Femur (tissue), 1 donor: Measurements from ENCODE around the gene NAA38.
"Not testable (repeated sequence)": the region's sequence is repeated elsewhere in the genome, so short reads cannot be mapped to it uniquely, and the experiment has no call there.

Experiments used
- DNase-seq: peaks from one replicate; pipeline ENCODE4 v3.0.0-alpha.2; 2017

The NAA38 gene

DNA sequence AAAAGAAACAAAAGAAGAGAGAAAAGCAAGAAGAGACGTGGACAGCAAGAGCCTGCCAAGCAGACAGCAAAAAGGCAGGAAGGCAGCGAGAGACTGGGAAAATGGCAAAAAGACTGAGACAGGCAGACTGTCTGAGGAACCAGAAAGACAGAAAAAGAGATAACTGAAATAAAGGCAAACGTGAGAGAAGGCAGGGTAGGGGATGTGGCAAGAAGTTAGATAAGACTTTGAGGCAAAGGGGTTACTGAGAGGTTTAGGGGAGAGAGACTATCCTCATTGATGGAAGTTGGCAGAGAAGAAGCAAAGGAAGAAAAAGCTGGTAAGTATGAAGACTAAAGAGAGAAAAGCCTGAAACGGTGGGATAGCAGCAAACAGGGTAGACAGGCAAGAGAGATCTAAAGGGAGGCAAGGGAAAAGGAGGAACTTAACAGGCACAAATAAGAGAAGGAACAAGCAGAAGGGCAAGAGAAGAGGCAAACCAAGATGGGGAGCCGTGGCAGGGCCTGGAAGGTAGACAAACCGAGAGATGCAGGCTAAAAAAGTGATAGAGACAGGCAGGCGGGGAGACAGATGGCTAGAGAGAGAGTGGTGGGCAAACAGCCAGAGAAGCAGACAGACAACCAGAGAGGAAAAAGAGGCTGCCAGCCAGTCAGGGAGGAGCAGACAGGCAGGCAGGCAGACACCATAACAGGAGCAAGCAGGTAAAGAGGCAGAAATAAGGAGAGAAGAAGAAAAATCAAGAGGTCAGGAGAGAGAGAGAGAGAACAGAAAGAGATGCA lies 24.1 kb upstream of the NAA38 start:
- peak; percentile 47 for DNase-seq

DNA sequence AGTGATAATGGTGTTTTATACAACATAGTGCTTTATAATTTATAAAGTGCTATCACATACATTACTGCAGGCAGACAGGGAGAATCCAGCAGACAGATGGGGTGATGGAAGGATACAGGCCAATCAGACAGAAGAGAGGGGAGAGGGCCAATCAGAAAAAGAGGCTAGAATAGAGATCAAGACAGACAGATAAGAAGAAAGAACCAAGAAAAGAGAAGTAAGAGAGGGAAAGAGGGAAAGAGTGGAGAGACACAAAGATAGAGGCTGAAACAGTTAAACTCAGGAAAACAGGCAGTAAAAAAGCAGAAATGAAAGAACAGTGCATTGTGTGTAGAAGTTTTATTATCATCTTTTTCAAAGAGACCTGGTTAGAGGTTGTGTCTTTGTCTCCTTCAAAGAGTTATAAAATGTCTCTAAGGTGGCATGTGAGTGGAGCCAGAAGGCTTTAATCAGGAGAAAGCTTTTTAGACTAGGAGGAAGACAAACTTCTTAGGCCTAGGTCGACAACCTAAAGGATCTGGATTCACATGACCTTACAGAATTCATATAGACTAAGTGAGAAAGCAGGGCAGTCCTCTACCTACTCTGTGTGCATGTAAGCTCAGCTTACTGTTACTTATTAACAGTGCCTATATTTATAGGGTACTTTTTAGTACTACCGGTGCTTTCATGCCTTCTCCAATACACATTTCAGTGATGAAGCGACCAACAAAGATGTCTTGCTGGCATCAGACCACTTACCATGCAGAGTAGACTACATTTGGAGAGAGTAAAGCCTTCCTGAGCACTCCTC lies 22.9 kb upstream of the NAA38 start:
- DNase-seq, result no peak

DNA sequence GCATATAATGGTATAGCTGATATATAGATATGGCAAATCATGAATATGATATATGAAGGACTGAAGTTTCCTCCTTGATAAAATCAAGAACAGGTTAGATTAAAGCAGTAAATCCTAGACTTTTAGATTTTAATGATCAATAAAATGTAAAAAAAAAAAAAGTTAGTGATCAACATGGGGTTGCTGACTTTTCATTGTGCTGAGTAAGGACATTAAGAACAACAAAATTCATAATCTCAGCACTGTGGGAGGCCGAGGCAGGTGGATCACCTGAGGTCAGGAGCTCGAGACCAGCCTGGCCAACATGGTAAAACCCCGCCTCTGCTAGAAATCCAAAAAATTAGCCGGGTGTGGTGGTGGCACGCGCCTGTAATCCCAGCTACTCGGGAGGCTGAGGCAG lies 20.9 kb upstream of the NAA38 start:
- no peak for DNase-seq

GRCh38 chr17:7875804-7876370 lies 18.5 kb upstream of the NAA38 start:
- no peak for DNase-seq

DNA sequence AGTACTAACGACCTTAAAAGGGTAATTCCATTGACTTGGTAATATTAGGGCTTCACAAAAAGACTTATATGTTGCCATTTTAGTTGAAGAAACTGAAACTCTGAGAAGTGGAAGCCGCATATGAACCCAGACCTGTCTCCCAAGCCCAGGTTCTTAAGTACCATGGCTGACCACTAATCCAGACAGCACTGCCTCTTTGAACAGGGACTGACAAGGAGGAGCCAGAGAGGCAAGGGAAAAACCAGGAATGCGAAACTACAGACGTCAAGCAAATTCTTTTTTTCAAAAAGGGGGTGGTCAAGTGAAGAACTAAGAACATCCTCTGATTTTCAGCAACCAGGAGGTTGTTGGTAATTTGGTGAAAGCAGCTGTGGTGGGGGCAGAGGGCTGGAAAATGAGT lies 15.7 kb upstream of the NAA38 start:
- DNase-seq, result no peak

GRCh38 chr17:7867881-7868329 lies 10.5 kb upstream of the NAA38 start:
- DNase-seq, result no peak

DNA sequence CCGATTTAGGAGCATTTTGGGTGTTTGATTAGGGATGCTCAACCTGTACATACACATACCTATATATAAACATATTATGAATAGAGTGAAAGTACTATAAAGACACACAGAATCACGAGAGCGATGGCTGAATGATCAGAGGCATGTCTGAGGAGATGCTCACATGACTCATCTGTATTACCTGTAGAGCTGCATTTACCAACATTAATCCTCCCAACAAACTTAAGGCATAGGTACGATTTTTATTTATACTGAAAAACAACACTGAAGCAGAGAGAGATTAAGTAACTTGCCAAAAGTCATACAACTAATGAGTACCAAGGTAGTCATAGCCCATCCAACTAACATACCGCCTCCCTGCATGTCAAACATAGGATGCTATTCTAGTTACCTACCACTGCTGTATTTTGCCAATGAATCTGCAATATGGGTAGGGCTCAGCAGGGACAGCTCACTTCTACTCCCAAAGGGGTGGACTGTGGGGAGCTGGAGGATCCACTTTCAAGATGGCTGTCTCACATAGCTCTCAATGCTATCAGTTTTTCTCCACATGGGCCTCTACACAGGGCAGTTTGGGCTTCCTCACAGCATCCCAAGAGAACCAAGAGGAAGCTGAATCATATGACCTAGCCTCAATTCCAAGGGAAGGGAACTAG lies 7.8 kb upstream of the NAA38 start:
- DNase-seq, result no peak

DNA sequence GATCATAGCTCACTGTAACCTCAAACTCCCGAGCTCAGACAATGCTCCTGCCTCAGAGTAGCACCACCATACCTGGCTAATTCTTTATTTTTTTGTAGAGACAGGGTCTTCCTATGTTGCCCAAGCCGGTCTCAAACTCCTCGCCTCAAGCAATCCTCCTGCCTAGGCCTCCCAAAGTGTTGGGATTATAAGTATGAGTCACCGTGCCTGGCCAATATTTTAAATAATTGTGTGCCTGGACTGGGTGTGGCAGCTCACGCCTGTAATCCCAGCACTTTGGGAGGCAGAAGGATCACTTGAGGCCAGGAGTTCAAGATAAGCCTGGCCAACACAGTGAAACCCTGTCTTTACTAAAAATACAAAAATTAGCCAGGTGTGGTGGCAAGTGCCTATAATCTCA lies 7.0 kb upstream of the NAA38 start:
- not testable (repeated sequence) for DNase-seq

- peak; percentile 55 for DNase-seq
These were observed 5.5 kb upstream of the NAA38 start for GRCh38 chr17:7862692-7863437.

GRCh38 chr17:7859028-7859427 lies 1.7 kb upstream of the NAA38 start:
- DNase-seq, result no peak

GRCh38 chr17:7858522-7858810 lies 1.1 kb upstream of the NAA38 start:
- DNase-seq, result peak; percentile 62

DNA sequence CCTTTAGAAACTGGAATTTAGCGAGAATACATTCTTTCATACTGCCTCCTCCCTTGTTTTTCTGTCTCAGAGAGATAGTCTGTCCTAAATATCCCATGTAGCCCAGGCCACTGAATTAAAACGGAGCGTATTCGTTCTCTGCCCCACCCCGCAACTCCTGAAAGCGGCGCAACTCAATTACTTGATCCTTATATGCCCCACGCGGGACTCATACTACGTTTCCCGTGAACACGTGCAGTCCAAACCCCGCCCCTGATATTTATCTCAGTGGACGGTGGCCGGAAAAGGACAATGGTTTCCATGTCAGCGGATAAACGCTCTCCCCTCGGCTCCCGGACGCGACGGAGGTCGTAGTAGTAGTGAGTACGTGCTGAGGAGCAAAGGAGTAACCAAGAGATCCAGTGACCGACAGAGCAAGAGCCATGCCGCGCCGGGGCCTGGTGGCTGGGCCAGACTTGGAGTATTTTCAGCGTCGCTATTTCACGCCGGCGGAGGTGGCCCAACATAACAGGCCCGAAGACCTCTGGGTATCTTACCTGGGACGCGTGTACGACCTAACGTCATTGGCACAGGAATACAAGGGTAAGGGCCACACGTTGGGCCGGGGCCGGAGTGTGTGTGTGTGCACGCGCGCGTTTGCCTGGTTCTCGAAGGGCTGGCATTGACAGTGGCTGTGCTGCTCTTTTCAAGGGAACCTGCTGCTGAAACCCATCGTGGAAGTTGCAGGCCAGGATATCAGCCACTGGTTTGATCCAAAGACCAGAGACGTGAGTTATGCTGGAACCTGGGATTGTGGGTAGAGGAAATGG lies 558 bp upstream of the NAA38 start, which contains the start of gene CYB5D1:
Gene CYB5D1, plus strand, starts transcription at position 291 of the 809 bp plus-strand sequence. Its CDS starts 132 bp downstream, at position 423.
- peak; percentile 94 for DNase-seq

GRCh38 chr17:7856011-7856810 lies 1.1 kb downstream of the NAA38 start:
- DNase-seq, result peak; percentile 83

DNA sequence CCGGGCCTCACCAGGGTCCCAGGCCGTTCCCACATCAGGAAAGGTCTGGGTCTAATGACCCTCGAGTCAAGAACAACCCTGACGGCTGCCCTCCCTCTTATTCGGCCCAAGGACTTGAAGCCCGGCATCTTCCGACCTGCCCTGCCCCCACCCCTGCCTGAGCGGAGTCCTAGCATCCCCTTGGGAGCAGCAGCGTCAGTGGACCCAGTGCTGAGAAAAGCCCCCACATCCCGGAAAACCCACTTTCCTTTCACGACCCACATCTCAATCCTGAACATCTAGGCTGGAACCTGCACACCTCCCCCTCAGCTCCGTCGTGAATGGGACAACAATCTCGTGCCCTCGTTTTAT lies 1.7 kb downstream of the NAA38 start:
- DNase-seq, result peak; percentile 49

DNA sequence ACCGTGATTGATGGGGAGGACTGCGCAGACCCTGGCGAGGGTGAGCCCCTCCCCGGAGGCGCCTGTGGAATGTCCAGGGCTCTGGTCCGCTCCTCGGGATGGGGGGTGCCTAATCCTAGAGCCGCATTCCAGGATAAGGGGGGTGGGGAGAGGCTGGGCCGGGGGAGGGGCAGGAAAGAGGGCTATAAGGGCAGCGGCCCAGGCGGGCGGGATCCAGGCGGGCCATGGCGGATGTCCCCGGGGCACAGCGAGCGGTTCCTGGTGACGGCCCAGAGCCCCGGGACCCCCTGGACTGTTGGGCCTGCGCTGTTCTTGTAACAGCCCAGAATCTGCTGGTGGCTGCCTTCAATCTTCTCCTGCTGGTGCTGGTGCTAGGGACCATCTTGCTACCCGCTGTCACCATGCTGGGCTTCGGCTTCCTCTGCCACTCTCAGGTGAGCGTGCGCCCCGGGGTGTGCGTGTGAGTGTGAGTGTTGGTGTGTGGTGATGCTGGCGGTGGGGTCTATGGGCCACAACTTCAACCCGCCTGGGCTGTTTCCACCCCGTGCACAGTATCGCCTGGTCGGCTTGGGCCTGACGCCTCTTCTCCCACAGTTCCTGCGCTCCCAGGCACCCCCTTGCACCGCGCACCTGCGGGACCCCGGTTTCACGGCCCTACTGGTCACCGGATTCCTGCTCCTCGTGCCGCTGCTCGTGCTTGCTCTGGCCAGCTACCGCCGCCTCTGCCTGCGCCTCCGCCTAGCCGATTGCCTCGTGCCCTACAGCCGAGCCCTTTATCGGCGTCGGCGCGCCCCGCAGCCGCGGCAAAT lies 2.3 kb downstream of the NAA38 start, which contains the start of gene TMEM88:
Gene TMEM88, plus strand, starts transcription at position 216 of the 809 bp plus-strand sequence. Its CDS starts 9 bp downstream, at position 225.
- DNase-seq, result peak; percentile 39

- DNase-seq, result no peak
These were observed 3.1 kb downstream of the NAA38 start for GRCh38 chr17:7854078-7854777.

DNA sequence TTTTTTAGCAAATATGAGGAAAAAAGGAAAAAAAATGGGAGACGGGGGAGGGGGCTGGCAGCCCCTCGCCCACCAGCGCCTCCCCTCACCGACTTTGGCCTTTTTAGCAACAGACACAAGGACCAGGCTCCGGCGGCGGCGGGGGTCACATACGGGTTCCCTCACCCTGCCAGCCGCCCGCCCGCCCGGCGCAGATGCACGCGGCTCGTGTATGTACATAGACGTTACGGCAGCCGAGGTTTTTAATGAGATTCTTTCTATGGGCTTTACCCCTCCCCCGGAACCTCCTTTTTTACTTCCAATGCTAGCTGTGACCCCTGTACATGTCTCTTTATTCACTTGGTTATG lies 3.7 kb downstream of the NAA38 start:
- DNase-seq, result no peak

DNA sequence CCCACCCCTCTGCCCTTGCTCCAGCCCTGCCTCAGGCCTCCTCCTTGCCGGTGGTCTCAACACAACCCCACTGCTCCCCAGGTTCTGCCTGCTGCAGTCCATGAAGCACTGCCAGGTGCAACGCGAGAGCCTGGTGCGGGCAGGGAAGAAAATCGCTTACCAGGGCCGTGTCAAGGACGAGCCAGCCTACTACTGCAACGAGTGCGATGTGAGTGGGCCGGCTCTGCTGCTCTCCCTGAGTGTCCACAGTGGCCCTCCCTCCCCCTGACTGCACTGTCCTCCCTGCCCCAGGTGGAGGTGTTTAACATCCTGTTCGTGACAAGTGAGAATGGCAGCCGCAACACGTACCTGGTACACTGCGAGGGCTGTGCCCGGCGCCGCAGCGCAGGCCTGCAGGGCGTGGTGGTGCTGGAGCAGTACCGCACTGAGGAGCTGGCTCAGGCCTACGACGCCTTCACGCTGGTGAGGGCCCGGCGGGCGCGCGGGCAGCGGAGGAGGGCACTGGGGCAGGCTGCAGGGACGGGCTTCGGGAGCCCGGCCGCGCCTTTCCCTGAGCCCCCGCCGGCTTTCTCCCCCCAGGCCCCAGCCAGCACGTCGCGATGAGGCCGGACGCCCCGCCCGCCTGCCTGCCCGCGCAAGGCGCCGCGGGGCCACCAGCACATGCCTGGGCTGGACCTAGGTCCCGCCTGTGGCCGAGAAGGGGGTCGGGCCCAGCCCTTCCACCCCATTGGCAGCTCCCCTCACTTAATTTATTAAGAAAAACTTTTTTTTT lies 4.3 kb downstream of the NAA38 start:
- DNase-seq, result peak; percentile 28
